A549 (cell line): ENCODE data around the gene SGSM2.

Source experiments
- BHLHE40 ChIP-seq: IDR thresholded peaks from 2 replicates; pipeline ENCODE4 v1.6.1; 2012; ENCODE audit warnings: low read depth, low read length, inconsistent platforms
- CBX8 ChIP-seq: fragments of 200-600 bp; sonication (generic); IDR thresholded peaks from 2 replicates; pipeline ENCODE4 v1.6.1; 2016
- CHD4 ChIP-seq: fragments of 200-600 bp; sonication (generic); IDR thresholded peaks from 2 replicates; pipeline ENCODE4 v1.6.1; 2016; ENCODE audit warnings: antibody characterized with exemption, mild to moderate bottlenecking, borderline replicate concordance
- JUN ChIP-seq, 2 experiments: fragments of >200 bp; sonication (Bioruptor Twin); formaldehyde crosslinking; IDR thresholded peaks; 2 replicates in 1 of 2; 3 replicates in 1 of 2; pipeline ENCODE4 v1.6.1; 2016 to 2017
- JUNB ChIP-seq: fragments of >200 bp; sonication (Bioruptor Twin); formaldehyde crosslinking; IDR thresholded peaks from 2 replicates; pipeline ENCODE4 v1.6.1; 2016
- POLR2A ChIP-seq: IDR thresholded peaks from 2 replicates; pipeline ENCODE4 v1.6.1; 2012; ENCODE audit warnings: mild to moderate bottlenecking, low read length
- TFCP2L1 ChIP-seq: fragments of 250-450 bp; sonication (Bioruptor Pico); IDR thresholded peaks from 2 replicates; pipeline ENCODE4 v1.5.0; 2021; ENCODE audit warnings: mild to moderate bottlenecking
- TF ChIP-seq, protein P1 (sequence below): IDR thresholded peaks from 2 replicates; pipeline ENCODE4 v1.6.1; 2012
- TF ChIP-seq, protein P2 (sequence below): IDR thresholded peaks from 2 replicates; pipeline ENCODE4 v1.6.1; 2012
- TF ChIP-seq, protein P3 (sequence below): fragments of >200 bp; sonication (Bioruptor Twin); formaldehyde crosslinking; IDR thresholded peaks from 3 replicates; pipeline ENCODE4 v1.5.1; 2016
- TF ChIP-seq, protein P4 (sequence below): IDR thresholded peaks from 2 replicates; pipeline ENCODE4 v1.6.1; 2012; ENCODE audit warnings: low read depth, borderline replicate concordance
- TF ChIP-seq, protein P5 (sequence below): fragments of 250-450 bp; sonication (Bioruptor Pico); IDR thresholded peaks from 2 replicates; pipeline ENCODE4 v1.5.0; 2020; ENCODE audit warnings: low read depth, mild to moderate bottlenecking, moderate library complexity

DNA sequence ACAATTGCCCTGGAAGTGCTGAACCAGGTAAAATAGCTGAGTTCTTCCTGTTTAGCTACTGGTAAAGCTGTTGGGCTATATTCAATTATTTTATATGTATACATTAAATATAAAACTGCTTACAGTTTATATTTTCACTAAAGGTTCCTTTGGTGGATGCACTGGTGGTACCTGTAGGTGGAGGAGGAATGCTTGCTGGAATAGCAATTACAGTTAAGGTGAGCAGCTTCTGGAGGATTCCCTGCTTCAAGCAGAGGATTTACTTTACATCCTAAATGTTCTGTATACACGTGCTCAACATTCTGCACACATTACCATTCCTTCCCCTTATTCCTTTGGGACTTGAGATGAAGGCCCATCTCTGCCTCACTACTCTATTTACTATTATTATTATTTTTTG lies 15.9 kb upstream of the SGSM2 start:
- TF ChIP-seq, protein P1, sequence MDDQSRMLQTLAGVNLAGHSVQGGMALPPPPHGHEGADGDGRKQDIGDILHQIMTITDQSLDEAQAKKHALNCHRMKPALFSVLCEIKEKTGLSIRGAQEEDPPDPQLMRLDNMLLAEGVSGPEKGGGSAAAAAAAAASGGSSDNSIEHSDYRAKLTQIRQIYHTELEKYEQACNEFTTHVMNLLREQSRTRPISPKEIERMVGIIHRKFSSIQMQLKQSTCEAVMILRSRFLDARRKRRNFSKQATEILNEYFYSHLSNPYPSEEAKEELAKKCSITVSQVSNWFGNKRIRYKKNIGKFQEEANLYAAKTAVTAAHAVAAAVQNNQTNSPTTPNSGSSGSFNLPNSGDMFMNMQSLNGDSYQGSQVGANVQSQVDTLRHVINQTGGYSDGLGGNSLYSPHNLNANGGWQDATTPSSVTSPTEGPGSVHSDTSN: no peak
- TF ChIP-seq, protein P2, sequence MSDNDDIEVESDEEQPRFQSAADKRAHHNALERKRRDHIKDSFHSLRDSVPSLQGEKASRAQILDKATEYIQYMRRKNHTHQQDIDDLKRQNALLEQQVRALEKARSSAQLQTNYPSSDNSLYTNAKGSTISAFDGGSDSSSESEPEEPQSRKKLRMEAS: no peak
- TF ChIP-seq TFCP2L1 (CRISPR knock-in tag): no peak
- TF ChIP-seq BHLHE40: no peak
- no peak for TF ChIP-seq JUNB
- TF ChIP-seq, protein P3, sequence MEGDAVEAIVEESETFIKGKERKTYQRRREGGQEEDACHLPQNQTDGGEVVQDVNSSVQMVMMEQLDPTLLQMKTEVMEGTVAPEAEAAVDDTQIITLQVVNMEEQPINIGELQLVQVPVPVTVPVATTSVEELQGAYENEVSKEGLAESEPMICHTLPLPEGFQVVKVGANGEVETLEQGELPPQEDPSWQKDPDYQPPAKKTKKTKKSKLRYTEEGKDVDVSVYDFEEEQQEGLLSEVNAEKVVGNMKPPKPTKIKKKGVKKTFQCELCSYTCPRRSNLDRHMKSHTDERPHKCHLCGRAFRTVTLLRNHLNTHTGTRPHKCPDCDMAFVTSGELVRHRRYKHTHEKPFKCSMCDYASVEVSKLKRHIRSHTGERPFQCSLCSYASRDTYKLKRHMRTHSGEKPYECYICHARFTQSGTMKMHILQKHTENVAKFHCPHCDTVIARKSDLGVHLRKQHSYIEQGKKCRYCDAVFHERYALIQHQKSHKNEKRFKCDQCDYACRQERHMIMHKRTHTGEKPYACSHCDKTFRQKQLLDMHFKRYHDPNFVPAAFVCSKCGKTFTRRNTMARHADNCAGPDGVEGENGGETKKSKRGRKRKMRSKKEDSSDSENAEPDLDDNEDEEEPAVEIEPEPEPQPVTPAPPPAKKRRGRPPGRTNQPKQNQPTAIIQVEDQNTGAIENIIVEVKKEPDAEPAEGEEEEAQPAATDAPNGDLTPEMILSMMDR: no peak
- no peak for TF ChIP-seq POLR2A
- TF ChIP-seq CHD4: no peak
- TF ChIP-seq, protein P4, sequence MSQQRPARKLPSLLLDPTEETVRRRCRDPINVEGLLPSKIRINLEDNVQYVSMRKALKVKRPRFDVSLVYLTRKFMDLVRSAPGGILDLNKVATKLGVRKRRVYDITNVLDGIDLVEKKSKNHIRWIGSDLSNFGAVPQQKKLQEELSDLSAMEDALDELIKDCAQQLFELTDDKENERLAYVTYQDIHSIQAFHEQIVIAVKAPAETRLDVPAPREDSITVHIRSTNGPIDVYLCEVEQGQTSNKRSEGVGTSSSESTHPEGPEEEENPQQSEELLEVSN: no peak
- no peak for TF ChIP-seq CBX8
- TF ChIP-seq JUN (IDR thresholded peaks at IDR 0.05): no peak
- TF ChIP-seq, protein P5, sequence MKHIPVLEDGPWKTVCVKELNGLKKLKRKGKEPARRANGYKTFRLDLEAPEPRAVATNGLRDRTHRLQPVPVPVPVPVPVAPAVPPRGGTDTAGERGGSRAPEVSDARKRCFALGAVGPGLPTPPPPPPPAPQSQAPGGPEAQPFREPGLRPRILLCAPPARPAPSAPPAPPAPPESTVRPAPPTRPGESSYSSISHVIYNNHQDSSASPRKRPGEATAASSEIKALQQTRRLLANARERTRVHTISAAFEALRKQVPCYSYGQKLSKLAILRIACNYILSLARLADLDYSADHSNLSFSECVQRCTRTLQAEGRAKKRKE (CRISPR knock-in tag): no peak
